ENCODE measurements around the gene OR2A7. TPM values are rescaled to one million over a fixed set of nuclear protein-coding genes. Genes with fewer than 3 reads are reported as not detected.
"Not testable (repeated sequence)": the region's sequence is repeated elsewhere in the genome, so short reads cannot be mapped to it uniquely, and the experiment has no call there.

OR2A7 gene
- total RNA-seq, 2 donors from 2014 or later, result 3.8 to 4.8 TPM

DNA sequence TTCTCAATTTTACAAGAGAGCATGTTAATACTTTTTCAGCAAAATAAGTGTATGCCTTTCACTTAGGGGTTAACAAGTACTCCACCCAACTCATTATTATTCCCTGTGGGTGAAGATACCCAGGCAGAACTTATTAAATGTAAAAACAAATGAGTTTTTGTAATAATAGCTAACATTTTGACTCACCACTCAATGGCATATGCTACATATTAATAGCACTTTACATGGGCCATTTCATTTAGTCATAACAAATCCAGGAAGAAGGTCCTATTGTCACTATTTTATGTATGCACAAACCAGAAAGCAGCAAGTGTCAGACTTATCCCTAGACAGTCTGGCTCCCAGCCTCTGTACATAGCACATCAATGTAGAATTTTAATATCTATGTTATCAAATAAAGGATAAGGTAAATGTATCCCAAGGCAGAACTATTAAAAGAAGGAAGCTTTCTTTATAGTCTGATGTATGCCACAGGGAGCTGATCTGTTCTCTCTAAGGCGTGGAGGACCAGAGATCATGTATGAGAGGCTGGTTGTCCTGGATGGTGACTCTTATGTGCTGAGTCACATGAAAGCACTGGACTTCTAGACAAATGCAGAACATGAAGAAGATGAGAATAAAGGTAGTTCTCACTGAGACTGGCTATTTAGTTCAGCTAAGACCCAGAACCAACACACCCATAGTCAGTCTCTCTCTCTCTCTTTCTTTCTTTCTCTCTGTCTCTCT lies 38.1 kb upstream of the OR2A7 start:
- H3K4me1 Mint-ChIP-seq; H3K4me1 ChIP-seq (ENCODE audit: control insufficient read depth, insufficient read depth, low read length): not testable (repeated sequence)

DNA sequence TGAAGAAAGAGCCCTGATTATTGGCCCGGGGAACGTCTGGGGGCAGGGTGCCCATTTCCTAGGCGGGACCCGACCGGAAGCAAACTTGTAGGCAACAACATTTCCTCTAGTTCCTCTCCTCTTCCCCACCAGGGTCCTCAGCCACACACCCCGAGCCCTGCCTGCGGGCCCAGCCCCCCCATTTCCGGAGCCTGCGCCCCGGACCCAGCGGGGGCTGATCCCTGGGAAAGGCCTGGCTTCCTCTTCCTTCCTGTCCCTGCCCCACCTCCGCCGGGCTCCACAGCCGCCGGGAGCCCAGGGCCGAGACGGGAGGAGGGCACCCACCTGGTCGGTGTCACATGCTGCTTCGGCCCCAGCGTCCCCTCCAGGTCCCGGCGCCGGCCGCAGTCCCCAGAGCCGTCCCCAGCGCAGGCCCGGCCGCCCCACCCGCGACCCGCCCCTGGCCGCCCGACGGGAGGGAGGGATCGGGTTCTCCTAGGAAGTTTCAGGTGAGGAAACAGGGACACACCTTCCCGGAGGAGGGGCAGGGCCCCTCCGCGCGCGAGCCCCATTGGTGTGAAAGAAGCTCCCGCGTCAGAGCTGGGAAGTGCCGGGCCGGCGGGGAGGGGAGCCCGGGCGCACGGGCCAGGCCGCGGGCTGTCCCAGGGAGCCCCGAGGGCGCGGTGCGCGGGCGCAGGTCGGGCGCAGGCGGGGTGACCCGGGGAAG lies 29.4 kb upstream of the OR2A7 start:
- not testable (repeated sequence) for H3K4me1 ChIP-seq (ENCODE audit: control insufficient read depth, insufficient read depth, low read length); H3K36me3 Mint-ChIP-seq (ENCODE audit: low read depth); H3K9me3 Mint-ChIP-seq; H3K9ac ChIP-seq (ENCODE audit: extremely low read depth, low read length, poor library complexity, severe bottlenecking); H3K4me1 Mint-ChIP-seq; H3K27me3 ChIP-seq (ENCODE audit: control insufficient read depth, insufficient read depth, low read length, poor library complexity, severe bottlenecking); H3K27ac ChIP-seq (ENCODE audit: low read depth, low read length); H3K4me3 ChIP-seq (ENCODE audit: low read length); H3K27ac Mint-ChIP-seq; H3K36me3 ChIP-seq (ENCODE audit: control insufficient read depth, insufficient read depth, low read length); DNase-seq; H3K4me3 Mint-ChIP-seq; H3K9me3 ChIP-seq (ENCODE audit: control insufficient read depth, low read length); H3K27me3 Mint-ChIP-seq (ENCODE audit: insufficient read depth)
- no CpG with 5 or more reads among the region's 60 CpGs for WGBS, 2 experiments (ENCODE audit: insufficient coverage in 1 of 2, insufficient read length in 1 of 2)

More for the DNA sequence above, 38.1 kb upstream of the OR2A7 start:
- H3K27me3 ChIP-seq (ENCODE audit: control insufficient read depth, insufficient read depth, low read length, poor library complexity, severe bottlenecking); H3K27ac Mint-ChIP-seq; H3K27ac ChIP-seq (ENCODE audit: low read depth, low read length); H3K36me3 ChIP-seq (ENCODE audit: control insufficient read depth, insufficient read depth, low read length); H3K9me3 ChIP-seq (ENCODE audit: control insufficient read depth, low read length); H3K4me3 ChIP-seq (ENCODE audit: low read length); DNase-seq; H3K4me3 Mint-ChIP-seq; H3K27me3 Mint-ChIP-seq (ENCODE audit: insufficient read depth); H3K9me3 Mint-ChIP-seq; H3K36me3 Mint-ChIP-seq (ENCODE audit: low read depth); H3K9ac ChIP-seq (ENCODE audit: extremely low read depth, low read length, poor library complexity, severe bottlenecking): not testable (repeated sequence)
- no CpG with 5 or more reads among the region's 1 CpG for WGBS, 2 experiments (ENCODE audit: insufficient coverage in 1 of 2, insufficient read length in 1 of 2)

DNA sequence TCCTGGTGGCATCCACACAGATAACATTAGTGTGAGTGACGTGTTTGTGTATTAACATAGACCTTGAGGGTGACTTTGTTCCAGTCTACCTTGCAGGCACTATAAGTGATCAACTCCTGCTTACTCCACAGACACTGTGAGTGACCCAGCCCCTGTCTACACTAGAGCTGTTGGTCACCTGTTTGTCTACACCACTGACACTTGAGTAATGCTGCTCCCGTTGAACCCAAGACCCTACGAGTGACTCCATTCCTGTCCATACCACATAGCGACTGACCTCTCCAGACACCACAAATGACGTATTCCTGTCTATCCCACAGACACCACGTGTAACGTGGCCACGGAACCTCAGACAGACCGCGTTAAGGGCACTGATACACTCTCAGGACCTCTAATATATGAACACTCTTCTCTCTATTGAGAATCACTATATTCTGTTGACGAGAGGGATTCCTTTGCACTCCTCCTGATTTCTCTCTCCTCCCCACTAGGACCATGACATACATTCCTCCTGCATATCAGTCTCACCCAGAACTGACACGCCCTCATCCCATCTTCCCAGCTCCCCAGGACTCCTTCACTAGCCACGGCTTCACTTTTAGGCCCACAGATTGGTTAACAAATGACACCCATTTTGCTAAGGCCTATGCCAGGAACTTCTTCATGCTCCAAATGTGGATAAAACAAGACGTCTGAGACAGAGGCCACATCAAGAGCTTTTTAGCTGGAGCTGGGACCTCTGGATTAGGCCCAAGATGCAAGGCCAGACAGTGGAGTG lies 28.0 kb upstream of the OR2A7 start:
- not testable (repeated sequence) for H3K27ac ChIP-seq (ENCODE audit: low read depth, low read length); H3K27ac Mint-ChIP-seq; H3K36me3 ChIP-seq (ENCODE audit: control insufficient read depth, insufficient read depth, low read length); H3K9ac ChIP-seq (ENCODE audit: extremely low read depth, low read length, poor library complexity, severe bottlenecking); H3K9me3 Mint-ChIP-seq; H3K4me3 Mint-ChIP-seq; H3K4me1 ChIP-seq (ENCODE audit: control insufficient read depth, insufficient read depth, low read length); H3K9me3 ChIP-seq (ENCODE audit: control insufficient read depth, low read length); H3K27me3 ChIP-seq (ENCODE audit: control insufficient read depth, insufficient read depth, low read length, poor library complexity, severe bottlenecking); H3K4me3 ChIP-seq (ENCODE audit: low read length); H3K27me3 Mint-ChIP-seq (ENCODE audit: insufficient read depth); H3K36me3 Mint-ChIP-seq (ENCODE audit: low read depth); H3K4me1 Mint-ChIP-seq
- DNase-seq, result peak; percentile 17
- WGBS, 2 experiments (ENCODE audit: insufficient coverage in 1 of 2, insufficient read length in 1 of 2), result 90% methylated on average over 3 of the region's 14 CpGs; no CpG with 5 or more reads in 1 of the 2 experiments

DNA sequence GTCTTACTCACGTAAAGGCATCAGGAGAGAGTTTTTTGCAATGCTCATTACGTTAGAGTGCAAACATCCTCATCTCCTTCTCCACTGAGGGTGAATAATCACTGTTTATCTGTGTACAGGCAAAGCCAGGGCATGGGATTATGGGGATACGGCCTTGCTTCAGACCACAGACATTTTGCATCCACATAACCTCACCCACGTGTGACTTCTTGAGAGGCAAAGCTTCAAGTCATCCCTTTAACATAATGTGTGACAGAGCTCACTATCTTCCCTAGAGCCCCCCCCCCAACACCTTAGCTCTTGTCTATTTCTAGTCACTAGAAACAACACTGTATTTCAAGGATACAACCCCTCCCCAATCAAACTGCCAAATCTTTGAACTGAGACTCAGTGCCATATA lies 27.0 kb upstream of the OR2A7 start:
- H3K9me3 ChIP-seq (ENCODE audit: control insufficient read depth, low read length); H3K36me3 ChIP-seq (ENCODE audit: control insufficient read depth, insufficient read depth, low read length); H3K27me3 Mint-ChIP-seq (ENCODE audit: insufficient read depth); H3K9me3 Mint-ChIP-seq; H3K27me3 ChIP-seq (ENCODE audit: control insufficient read depth, insufficient read depth, low read length, poor library complexity, severe bottlenecking); H3K27ac Mint-ChIP-seq; H3K27ac ChIP-seq (ENCODE audit: low read depth, low read length); H3K4me3 Mint-ChIP-seq; H3K36me3 Mint-ChIP-seq (ENCODE audit: low read depth); H3K4me1 Mint-ChIP-seq; H3K9ac ChIP-seq (ENCODE audit: extremely low read depth, low read length, poor library complexity, severe bottlenecking); H3K4me3 ChIP-seq (ENCODE audit: low read length); H3K4me1 ChIP-seq (ENCODE audit: control insufficient read depth, insufficient read depth, low read length): not testable (repeated sequence)
- WGBS, 2 experiments (ENCODE audit: insufficient coverage in 1 of 2, insufficient read length in 1 of 2), result 81% methylated on average over 2 of the region's 4 CpGs; no CpG with 5 or more reads in 1 of the 2 experiments
- peak; percentile 6 for DNase-seq

DNA sequence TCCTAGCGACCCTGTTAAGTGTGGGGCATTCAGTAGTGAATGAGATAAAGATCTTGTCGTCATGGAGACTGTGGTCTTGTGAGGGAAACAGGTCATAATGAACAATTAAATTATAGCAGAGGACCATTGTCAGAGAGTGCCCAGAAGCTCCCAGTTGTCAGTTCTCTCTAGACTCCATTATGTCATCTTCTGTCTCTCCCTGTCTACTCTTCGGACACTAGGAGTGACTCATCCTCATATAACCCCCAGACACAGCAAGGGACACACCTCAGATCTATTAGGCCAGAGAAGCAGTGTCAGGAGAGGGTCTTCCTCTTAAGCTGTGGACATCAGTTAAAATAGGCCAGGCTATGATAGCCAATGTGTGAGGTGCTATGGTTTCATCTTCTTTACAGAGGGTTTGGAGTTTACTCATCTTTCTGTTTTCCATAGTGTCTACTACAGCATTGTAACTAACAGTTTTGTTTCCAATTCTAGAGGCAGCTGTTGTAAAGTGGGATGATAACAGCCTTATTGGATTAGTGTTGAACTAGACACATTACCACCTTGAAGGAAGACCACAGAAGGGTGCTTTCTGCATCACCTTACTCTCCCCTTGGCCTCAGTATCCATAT lies 22.7 kb upstream of the OR2A7 start:
- H3K9me3 Mint-ChIP-seq; DNase-seq; H3K36me3 ChIP-seq (ENCODE audit: control insufficient read depth, insufficient read depth, low read length): not testable (repeated sequence)

DNA sequence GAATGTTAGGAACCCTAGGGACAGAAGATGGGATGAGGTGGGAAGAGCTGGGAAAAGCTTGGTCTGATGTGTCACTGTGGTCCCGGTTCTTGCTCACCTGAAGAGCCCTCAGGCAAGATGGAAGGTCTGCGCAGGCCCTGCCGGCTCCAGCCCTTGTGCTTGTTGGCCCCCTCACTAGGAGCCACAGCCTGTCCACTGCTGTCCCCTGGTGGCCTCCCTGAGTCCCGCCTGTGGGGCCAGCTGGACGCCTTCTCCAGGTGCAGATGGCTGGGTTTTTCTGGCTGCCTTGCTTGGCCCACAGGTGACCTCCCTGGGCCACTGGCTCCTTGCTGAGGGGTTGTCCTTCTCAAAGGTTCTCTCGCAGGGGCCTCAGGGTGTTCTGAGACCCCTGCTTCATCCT lies 19.1 kb upstream of the OR2A7 start:
- H3K27ac Mint-ChIP-seq; H3K27me3 Mint-ChIP-seq (ENCODE audit: insufficient read depth); H3K27ac ChIP-seq (ENCODE audit: low read depth, low read length); H3K36me3 ChIP-seq (ENCODE audit: control insufficient read depth, insufficient read depth, low read length); H3K4me3 ChIP-seq (ENCODE audit: low read length); H3K27me3 ChIP-seq (ENCODE audit: control insufficient read depth, insufficient read depth, low read length, poor library complexity, severe bottlenecking); H3K4me1 Mint-ChIP-seq; DNase-seq; H3K9me3 Mint-ChIP-seq; H3K9ac ChIP-seq (ENCODE audit: extremely low read depth, low read length, poor library complexity, severe bottlenecking); H3K9me3 ChIP-seq (ENCODE audit: control insufficient read depth, low read length); H3K4me1 ChIP-seq (ENCODE audit: control insufficient read depth, insufficient read depth, low read length); H3K4me3 Mint-ChIP-seq; H3K36me3 Mint-ChIP-seq (ENCODE audit: low read depth): not testable (repeated sequence)
- WGBS, 2 experiments (ENCODE audit: insufficient coverage in 1 of 2, insufficient read length in 1 of 2), result no CpG with 5 or more reads among the region's 6 CpGs

More for the DNA sequence above, 22.7 kb upstream of the OR2A7 start:
- not testable (repeated sequence) for H3K4me3 ChIP-seq (ENCODE audit: low read length); H3K36me3 Mint-ChIP-seq (ENCODE audit: low read depth); H3K9ac ChIP-seq (ENCODE audit: extremely low read depth, low read length, poor library complexity, severe bottlenecking); H3K4me1 ChIP-seq (ENCODE audit: control insufficient read depth, insufficient read depth, low read length); H3K27me3 Mint-ChIP-seq (ENCODE audit: insufficient read depth); H3K4me1 Mint-ChIP-seq; H3K4me3 Mint-ChIP-seq; H3K27me3 ChIP-seq (ENCODE audit: control insufficient read depth, insufficient read depth, low read length, poor library complexity, severe bottlenecking); H3K27ac Mint-ChIP-seq; H3K27ac ChIP-seq (ENCODE audit: low read depth, low read length); H3K9me3 ChIP-seq (ENCODE audit: control insufficient read depth, low read length)
- no CpG with 5 or more reads among the region's 3 CpGs for WGBS, 2 experiments (ENCODE audit: insufficient coverage in 1 of 2, insufficient read length in 1 of 2)

Measured in endodermal cell (in vitro differentiated cells).